Measurements from ENCODE around the gene SNN.

DNA sequence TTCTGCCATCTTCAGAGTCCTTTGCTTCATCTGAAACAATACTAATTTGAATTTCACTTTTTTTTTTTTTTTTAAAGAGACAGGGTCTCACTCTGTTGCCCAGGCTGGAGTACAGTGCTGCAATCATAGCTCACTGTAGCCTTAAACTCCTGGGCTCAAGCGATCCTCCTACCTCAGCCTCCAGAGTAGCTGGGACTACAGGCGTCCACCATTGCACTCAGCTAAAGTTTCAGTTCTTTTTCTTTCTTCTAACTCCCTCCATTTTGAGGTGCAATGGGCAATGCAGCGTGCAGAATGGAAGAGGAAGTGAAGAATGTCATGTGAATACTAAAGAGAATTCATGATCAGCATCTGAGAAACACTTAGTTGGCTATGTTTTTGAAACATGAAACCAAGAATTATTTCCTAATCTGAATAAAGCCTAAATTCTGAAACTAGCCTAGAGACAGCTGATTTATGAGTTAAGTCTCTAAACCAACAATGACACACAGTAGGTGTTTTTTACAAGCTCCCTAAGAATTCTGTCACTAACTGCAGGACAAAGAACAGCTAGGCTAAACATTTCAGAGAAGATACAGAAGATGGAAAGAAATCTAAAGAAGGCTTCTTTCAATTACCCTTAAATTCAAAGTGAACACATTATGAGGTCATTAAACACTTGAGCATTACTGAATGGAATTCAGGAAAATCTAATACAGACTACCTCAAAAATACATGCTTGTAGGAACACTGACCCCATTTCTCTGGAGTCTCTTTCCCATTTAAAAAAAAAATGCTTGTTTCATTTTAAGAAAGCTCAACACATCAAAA is 21.0 kb downstream of the SNN start:
- TF ChIP-seq SIN3A (IDR thresholded peaks at IDR 0.05; ENCODE audit: borderline replicate concordance, insufficient read depth, low read length) (no peak), TAF1 (IDR thresholded peaks at IDR 0.05; ENCODE audit: borderline replicate concordance, insufficient read depth, low read length) (no peak), POLR2AphosphoS5 (IDR thresholded peaks at IDR 0.05; ENCODE audit: low read depth, low read length) (no peak), FOXP2 (optimal IDR thresholded peaks at IDR 0.05; ENCODE audit: borderline replicate concordance, extremely low read depth, extremely low read length, insufficient read depth) (no peak)
- TF ChIP-seq, protein P1, sequence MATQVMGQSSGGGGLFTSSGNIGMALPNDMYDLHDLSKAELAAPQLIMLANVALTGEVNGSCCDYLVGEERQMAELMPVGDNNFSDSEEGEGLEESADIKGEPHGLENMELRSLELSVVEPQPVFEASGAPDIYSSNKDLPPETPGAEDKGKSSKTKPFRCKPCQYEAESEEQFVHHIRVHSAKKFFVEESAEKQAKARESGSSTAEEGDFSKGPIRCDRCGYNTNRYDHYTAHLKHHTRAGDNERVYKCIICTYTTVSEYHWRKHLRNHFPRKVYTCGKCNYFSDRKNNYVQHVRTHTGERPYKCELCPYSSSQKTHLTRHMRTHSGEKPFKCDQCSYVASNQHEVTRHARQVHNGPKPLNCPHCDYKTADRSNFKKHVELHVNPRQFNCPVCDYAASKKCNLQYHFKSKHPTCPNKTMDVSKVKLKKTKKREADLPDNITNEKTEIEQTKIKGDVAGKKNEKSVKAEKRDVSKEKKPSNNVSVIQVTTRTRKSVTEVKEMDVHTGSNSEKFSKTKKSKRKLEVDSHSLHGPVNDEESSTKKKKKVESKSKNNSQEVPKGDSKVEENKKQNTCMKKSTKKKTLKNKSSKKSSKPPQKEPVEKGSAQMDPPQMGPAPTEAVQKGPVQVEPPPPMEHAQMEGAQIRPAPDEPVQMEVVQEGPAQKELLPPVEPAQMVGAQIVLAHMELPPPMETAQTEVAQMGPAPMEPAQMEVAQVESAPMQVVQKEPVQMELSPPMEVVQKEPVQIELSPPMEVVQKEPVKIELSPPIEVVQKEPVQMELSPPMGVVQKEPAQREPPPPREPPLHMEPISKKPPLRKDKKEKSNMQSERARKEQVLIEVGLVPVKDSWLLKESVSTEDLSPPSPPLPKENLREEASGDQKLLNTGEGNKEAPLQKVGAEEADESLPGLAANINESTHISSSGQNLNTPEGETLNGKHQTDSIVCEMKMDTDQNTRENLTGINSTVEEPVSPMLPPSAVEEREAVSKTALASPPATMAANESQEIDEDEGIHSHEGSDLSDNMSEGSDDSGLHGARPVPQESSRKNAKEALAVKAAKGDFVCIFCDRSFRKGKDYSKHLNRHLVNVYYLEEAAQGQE (IDR thresholded peaks at IDR 0.05; ENCODE audit: insufficient read depth in 1 of 2, low read depth in 2 of 2, low read length in 2 of 2) = no peak

Measured in PFSK-1 (cell line).